ENCODE data around the gene SBF2.
A peak's percentile ranks its signal among the peaks of the same experiment; 100 is the strongest.

SBF2 gene

GRCh38 chr11:10293423-10294289 is at the start of gene SBF2:
TSS of gene SBF2 (minus strand) at chr11:10294219. CDS start at chr11:10294069, 150 bp downstream.
- no peak for DNase-seq (ENCODE audit: low read depth, low spot score)

GRCh38 chr11:10338287-10338686 is 44.3 kb upstream of the SBF2 start:
- no peak for DNase-seq (ENCODE audit: low read depth, low spot score)

- no peak for DNase-seq (ENCODE audit: low read depth, low spot score)
Measured at GRCh38 chr11:10333490-10333889, 39.5 kb upstream of the SBF2 start.

- no peak for DNase-seq (ENCODE audit: low read depth, low spot score)
Measured at GRCh38 chr11:10331548-10332289, 37.7 kb upstream of the SBF2 start.

DNA sequence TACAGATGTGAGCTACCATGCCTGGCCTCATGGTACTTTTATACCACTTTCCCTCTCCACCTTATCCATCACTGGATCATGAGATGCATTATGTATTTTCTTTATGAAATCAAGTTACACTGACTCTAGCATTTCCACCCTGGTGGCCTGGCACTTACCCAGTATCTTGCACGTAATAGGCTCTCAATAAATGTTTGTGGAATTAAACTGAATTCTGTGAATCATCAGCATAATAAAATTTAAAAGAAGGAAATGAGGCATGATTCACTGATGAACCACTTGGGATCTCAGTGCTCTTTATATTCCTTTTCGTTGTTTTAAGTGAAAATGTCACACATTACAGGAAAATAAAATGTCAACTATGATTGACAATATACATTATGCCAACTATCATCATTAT is 35.9 kb upstream of the SBF2 start:
- no peak for DNase-seq (ENCODE audit: low read depth, low spot score)

DNA sequence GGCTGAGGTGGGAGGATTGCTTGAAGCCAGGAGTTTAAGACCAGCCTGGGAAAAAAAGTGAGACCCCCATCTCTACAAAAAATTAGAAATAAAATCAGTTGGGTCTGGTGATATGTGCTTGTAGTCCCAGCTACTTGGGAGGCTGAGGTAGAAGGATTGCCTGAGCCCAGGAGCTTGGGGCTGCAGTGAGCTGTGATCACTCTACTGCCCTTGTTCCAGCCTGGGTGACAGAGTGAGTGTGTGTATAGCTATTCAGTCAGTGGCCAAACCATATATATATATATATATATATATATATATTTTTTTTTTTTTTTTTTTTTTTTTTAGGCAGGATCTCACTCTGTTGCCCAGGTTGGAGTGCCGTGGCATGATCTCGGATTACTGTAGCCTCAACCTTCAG is 35.3 kb upstream of the SBF2 start:
- DNase-seq (ENCODE audit: low read depth, low spot score) = no peak

DNA sequence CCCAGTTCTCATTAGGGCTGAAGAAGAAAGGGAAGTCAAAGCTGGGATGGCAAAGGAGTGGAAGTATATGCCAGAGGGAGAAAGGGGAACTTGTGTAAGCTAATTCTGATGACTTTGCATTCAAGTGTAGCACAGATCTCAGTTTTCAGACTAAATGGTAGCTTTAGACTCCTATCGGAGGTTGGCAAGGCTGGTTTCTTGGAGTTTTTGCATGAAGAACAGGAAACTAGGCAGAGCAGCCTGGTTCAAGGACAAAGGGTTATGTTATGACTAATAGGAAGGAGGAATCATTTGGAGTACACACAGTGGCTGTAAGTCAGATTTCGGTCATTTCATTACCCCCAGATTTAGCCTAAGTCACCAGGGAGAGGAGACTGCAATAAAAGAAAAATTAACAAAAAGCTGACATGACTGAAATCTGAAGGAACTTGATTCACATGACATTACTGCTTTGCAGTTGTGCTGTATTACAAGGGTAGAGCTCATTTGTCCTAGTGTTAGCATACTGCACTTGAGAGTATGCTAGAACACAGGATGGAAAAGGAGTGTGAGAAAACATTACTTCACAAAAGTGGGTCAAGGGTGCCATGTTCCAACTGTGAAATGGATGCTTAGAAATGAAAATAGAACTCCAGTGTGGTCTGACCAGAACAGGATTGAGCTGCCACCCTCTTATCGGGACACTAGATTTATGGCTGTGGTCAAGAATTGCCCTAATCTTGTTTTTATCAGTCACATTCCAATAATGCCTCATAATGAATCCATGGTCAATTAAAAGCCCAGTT is 34.5 kb upstream of the SBF2 start:
- no peak for DNase-seq (ENCODE audit: low read depth, low spot score)

- no peak for DNase-seq (ENCODE audit: low read depth, low spot score)
Measured at GRCh38 chr11:10327254-10327653, 33.2 kb upstream of the SBF2 start.

DNA sequence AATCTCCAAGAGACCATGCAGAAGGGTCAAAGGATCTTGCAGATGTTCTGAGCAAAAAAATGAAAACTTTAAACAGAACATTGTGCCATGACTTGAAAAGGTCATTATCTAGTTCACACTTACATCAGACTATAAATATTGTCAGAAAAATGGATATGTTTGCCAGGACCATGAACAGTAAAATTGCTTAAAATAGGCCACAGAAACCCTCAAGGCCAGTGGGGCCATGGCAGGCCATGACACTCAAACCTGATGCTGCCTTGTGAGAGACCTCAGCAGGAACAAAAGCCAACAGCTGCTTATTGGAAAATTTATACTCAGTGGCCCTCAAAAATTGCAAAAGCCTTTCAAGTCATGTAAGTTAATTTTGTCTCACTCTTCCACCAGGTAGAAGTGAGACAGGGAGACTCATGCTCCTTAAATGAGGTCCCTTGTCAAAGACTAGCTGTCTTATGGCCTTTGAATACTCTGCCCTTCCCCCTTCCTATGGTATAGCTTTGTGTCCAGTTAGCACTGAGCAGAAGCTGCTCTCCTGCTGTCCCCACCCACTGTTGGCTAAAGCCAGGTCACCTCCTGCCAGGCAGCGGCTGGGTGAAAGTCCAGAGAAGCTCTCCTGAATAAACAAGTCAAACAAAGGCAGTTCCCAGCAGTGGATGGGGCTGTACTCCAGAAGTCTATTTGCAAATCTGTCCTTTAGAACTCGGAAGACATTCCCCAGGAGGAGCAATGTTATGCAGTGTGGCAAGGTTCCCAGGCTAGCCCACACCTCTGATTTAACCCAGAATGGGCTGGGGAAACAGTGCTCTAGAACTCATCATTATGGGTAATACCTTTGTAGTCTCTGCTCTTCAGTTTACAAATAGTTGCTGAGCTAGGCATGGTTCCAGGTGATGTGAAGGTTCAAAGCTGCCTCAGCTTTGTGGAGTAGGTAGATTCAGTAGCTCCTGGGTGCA is 32.3 kb upstream of the SBF2 start:
- DNase-seq (ENCODE audit: low read depth, low spot score) = no peak

GRCh38 chr11:10325277-10326011 is 31.4 kb upstream of the SBF2 start:
- peak; percentile 91 for DNase-seq (ENCODE audit: low read depth, low spot score)

DNA sequence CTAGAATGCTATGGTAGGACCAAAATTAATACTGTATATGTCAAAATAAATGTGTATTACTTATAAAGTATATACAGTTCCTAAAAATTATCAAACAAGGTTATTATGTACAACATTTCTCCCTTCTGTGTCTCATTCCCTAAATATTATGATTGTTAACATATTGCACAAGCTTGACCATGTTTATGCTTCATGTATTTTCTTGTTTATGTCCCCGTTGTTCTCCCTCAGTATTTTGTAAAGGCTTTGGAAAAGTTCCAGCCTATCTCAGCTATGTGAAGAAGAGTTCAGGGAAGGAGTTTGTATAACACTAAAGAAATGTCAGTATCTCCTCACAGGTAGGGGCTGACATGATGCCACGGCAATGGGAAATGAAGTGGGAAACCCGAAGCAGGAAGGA is 30.5 kb upstream of the SBF2 start:
- DNase-seq (ENCODE audit: low read depth, low spot score) = no peak

DNA sequence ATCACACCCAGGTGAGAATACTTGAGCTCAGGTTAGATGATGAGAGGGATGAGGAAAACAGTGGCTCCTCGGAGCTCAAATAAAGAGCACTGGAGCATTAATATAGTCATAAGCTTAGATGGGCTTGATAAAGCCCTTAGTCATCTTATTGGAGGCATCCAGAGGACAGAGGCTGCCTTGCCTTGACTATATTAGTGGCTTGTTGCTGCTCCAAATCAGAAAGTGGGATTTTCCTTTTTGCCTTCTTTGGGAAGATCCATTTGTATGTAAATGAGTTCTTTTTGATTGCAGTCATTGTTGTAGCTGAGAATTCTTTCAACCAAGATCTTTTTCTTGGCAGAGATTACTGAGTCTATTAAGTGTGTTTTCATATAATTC is 29.8 kb upstream of the SBF2 start:
- no peak for DNase-seq (ENCODE audit: low read depth, low spot score)

DNA sequence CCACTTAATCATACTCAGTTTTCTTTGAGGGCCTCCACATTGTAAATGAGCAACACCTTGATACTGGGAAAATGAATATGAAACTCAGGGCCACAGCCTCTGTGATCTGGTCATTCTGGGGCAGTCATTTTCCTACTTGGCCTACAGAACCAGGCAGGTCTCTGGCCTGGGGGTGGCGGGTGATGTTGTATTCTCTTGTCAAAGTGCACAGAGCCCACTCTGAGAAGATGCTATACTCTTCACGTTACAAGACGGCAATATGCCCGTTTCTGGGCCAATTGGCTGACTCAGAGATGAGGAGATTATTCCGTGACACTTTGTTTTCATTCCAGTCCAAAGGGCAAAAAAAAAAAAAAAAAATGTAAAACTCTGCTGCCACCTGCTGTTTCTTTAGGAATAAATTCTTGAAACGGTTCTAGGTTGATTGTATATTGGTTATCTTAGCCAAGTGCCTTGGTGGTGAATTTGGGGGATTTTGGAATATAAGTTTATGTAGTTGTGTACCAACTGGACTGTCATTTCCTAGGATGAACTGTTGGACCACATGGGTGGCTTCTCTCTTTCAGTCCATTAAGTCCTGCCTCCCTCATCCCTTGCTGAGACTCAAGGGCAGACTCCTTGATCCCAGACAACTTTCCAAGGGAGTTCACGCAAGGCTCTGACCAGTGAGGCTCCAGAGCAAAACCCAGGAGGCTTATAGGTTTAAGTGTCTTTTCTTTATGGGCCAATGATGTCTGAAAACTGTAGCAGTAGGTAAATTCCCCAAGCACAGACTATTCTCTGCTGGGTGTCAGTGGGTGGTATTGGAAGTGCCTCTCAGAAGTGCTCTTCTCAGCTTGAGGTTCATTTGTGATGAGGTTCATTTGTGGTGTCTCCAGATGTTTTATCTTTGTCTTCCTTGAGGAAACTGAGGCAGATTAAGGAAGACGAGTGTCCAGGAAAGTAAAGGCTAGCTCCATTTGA is 29.1 kb upstream of the SBF2 start:
- no peak for DNase-seq (ENCODE audit: low read depth, low spot score)

DNA sequence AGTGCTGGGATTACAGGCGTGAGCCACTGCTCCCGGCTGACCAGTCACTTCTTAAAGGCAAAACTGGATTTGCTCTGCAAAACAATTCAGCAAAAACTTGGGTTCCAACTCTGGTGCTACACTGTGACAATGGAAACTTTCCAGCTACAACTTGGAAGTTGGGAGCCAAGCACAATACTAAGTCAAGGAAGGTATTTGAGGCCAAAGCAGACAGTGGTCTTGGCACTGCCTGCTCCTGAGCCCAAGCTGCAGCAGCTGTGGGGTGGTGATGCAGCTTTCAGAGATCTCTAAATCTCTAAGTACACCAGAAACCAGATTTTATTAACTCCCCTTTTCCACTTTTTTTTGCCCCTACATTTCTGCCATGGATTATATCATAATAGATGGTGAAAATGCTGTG is 28.4 kb upstream of the SBF2 start:
- DNase-seq (ENCODE audit: low read depth, low spot score) = no peak

- no peak for DNase-seq (ENCODE audit: low read depth, low spot score)
Measured at GRCh38 chr11:10320736-10321465, 26.9 kb upstream of the SBF2 start.

- no peak for DNase-seq (ENCODE audit: low read depth, low spot score)
Measured at GRCh38 chr11:10319702-10320558, 25.9 kb upstream of the SBF2 start.

- no peak for DNase-seq (ENCODE audit: low read depth, low spot score)
Measured at GRCh38 chr11:10318527-10318802, 24.4 kb upstream of the SBF2 start.

All from smooth muscle cell of the brain vasculature (primary cell).